SK-N-SH (cell line): Measurements from ENCODE around the gene CD74.

Source experiments
- CTCF ChIP-seq: fragments of 200-600 bp; sonication (generic); IDR thresholded peaks from 2 replicates; pipeline ENCODE4 v1.6.1; 2017; ENCODE audit warnings: antibody characterized with exemption, mild to moderate bottlenecking, moderate library complexity
- EP300 ChIP-seq, 2 experiments: IDR thresholded peaks; 2 replicates each; pipeline versions ENCODE4 v1.4.0 to v1.6.1; 2012; ENCODE audit warnings: borderline replicate concordance in 1 of 2, low read depth in 1 of 2, low read length in 1 of 2
- EZH2phosphoT487 ChIP-seq: fragments of 200-600 bp; sonication (generic); IDR thresholded peaks from 2 replicates; pipeline ENCODE4 v1.6.1; 2017; ENCODE audit warnings: low read depth, mixed run types, mild to moderate bottlenecking, antibody characterized with exemption, moderate library complexity, borderline replicate concordance
- JUND ChIP-seq: IDR thresholded peaks from 2 replicates; pipeline ENCODE4 v1.4.0; 2012
- MXI1 ChIP-seq: IDR thresholded peaks from 2 replicates; pipeline ENCODE4 v1.6.1; 2012; ENCODE audit warnings: mild to moderate bottlenecking, low read depth, low read length, improper control_type of control experiment
- POLR2AphosphoS5 ChIP-seq: IDR thresholded peaks from 2 replicates; pipeline ENCODE4 v1.6.1; 2012; ENCODE audit warnings: low read depth, low read length
- REST ChIP-seq: IDR thresholded peaks from 2 replicates; pipeline ENCODE4 v1.6.1; 2012; ENCODE audit warnings: mild to moderate bottlenecking, low read depth, low read length, moderate library complexity

GRCh38 chr5:150384701-150385100, 28.0 kb downstream of the CD74 start:
- TF ChIP-seq JUND: no peak
- no peak for TF ChIP-seq MXI1
- TF ChIP-seq CTCF: no peak
- TF ChIP-seq EZH2phosphoT487: no peak
- TF ChIP-seq REST: no peak
- TF ChIP-seq POLR2AphosphoS5: no peak
- TF ChIP-seq EP300 (IDR thresholded peaks at IDR 0.05; ENCODE audit: borderline replicate concordance in 1 of 2, low read depth in 1 of 2, low read length in 1 of 2): no peak
